GM23338 (cell line): ENCODE data around the gene CCDC191.

Experiments
- CREB1 ChIP-seq: fragments of 250-450 bp; sonication (Bioruptor Pico); IDR thresholded peaks from 2 replicates; pipeline ENCODE4 v1.5.0; 2020; ENCODE audit warnings: low read depth, mild to moderate bottlenecking, moderate library complexity
- CTCF ChIP-seq, 2 experiments: fragments of 200-600 bp in 1 of 2; sonication (generic) in 1 of 2; conservative IDR thresholded peaks; 2 replicates each; pipeline versions ENCODE4 v1.5.1 to v1.6.1; 2016 to 2017; ENCODE audit warnings: antibody characterized with exemption in 2 of 2, low read depth in 2 of 2, mild to moderate bottlenecking in 2 of 2, moderate library complexity in 1 of 2
- ETS1 ChIP-seq: IDR thresholded peaks from 2 replicates; pipeline ENCODE4 v1.6.1; 2016; ENCODE audit warnings: antibody characterized with exemption
- EZH2 ChIP-seq: fragments of 200-600 bp; sonication (generic); IDR thresholded peaks from one replicate; pipeline ENCODE4 v1.8.0; 2017; ENCODE audit warnings: antibody characterized with exemption, mild to moderate bottlenecking, low read depth; ENCODE audit not compliant: unreplicated experiment
- EZH2phosphoT487 ChIP-seq: fragments of 200-600 bp; sonication (generic); IDR thresholded peaks from one replicate; pipeline ENCODE4 v1.8.1; 2018; ENCODE audit warnings: antibody characterized with exemption; ENCODE audit not compliant: unreplicated experiment
- JUNB ChIP-seq: IDR thresholded peaks from one replicate; pipeline ENCODE4 v1.6.1; 2016; ENCODE audit warnings: antibody characterized with exemption; ENCODE audit not compliant: unreplicated experiment
- POLR2AphosphoS5 ChIP-seq: IDR thresholded peaks from 2 replicates; pipeline ENCODE4 v1.6.1; 2016; ENCODE audit warnings: antibody characterized with exemption, low read depth
- REST ChIP-seq: IDR thresholded peaks from one replicate; pipeline ENCODE4 v1.6.1; 2018; ENCODE audit warnings: antibody characterized with exemption; ENCODE audit not compliant: unreplicated experiment
- ZNF462 ChIP-seq: fragments of 250-450 bp; sonication (Bioruptor Pico); IDR thresholded peaks from 2 replicates; pipeline ENCODE4 v1.5.0; 2020; ENCODE audit warnings: mild to moderate bottlenecking, moderate library complexity

- no peak for TF ChIP-seq ETS1
- TF ChIP-seq REST: no peak
- no peak for TF ChIP-seq CTCF (conservative IDR thresholded peaks at IDR 0.05; ENCODE audit: low read depth in 2 of 2)
- no peak for TF ChIP-seq EZH2
- TF ChIP-seq EZH2phosphoT487: no peak
- TF ChIP-seq POLR2AphosphoS5: no peak
- no peak for TF ChIP-seq JUNB
- no peak for TF ChIP-seq ZNF462
- TF ChIP-seq CREB1 (CRISPR knock-in tag): no peak
Observed at GRCh38 chr3:114079761-114080160, 23.4 kb upstream of the CCDC191 start.
